Measurements from ENCODE around the gene SLC28A3.
A peak's percentile ranks its signal among the peaks of the same experiment; 100 is the strongest.

The SLC28A3 gene

GRCh38 chr9:84271921-84272556, 68.5 kb downstream of the SLC28A3 start:
- 79% methylated on average over 18 of the region's 19 CpGs for WGBS
- no peak overlapping the region for H3K9ac ChIP-seq (ENCODE audit: low read depth, low read length)
- no peaks in the 10 kb centered on the region for H3K9me3 ChIP-seq (ENCODE audit: insufficient read depth, low read depth, low read length)
- H3K27ac ChIP-seq (ENCODE audit: low read depth, low read length), result no peak overlapping the region
- H3K36me3 ChIP-seq (ENCODE audit: insufficient read depth, low read length), result no peaks in the 10 kb centered on the region
- peaks cover 20% of the 10 kb centered on the region for H3K4me1 ChIP-seq (ENCODE audit: insufficient read depth, low read length)
- peak overlapping the region; percentile 58 for H3K4me3 ChIP-seq (ENCODE audit: low read length)
- H3K27me3 ChIP-seq (ENCODE audit: insufficient read depth, low read length), result peaks cover 18% of the 10 kb centered on the region; the same call in 1 of the 2 replicates

DNA sequence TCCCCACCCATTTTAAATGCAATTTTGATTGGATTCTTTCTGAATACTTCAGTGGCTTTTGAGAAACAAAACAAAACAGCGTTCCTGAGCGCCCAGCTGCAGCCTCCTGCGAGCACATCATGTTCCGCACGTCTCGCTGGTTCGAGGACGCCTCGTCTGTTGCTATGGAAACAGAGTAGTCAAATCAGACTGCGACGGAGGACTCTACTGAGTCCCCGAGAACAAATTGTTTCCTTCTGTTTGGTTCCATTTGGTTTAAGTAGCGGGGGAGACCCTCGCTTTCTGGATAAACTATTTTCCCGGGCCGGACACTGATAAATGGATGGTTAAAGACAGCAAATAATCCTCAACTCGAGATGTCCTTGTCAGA, 69.0 kb downstream of the SLC28A3 start:
- Histone ChIP-seq H3K4me3 (ENCODE audit: low read length) (peak overlapping the region; percentile 58), H3K36me3 (ENCODE audit: insufficient read depth, low read length) (no peaks in the 10 kb centered on the region), H3K9ac (ENCODE audit: low read depth, low read length) (no peak overlapping the region), H3K27ac (ENCODE audit: low read depth, low read length) (no peak overlapping the region), H3K4me1 (ENCODE audit: insufficient read depth, low read length) (peaks cover 15% of the 10 kb centered on the region), H3K27me3 (ENCODE audit: insufficient read depth, low read length) (peaks cover 18% of the 10 kb centered on the region; the same call in 1 of the 2 replicates), H3K9me3 (ENCODE audit: insufficient read depth, low read depth, low read length) (no peaks in the 10 kb centered on the region)
- 53% methylated on average over 17 of the region's 17 CpGs for WGBS

- H3K4me3 ChIP-seq (ENCODE audit: low read length), result peak overlapping the region; percentile 58
- no peak overlapping the region for H3K27ac ChIP-seq (ENCODE audit: low read depth, low read length)
- H3K4me1 ChIP-seq (ENCODE audit: insufficient read depth, low read length), result peaks cover 10% of the 10 kb centered on the region; the same call in 1 of the 2 replicates
- 64% methylated on average over 4 of the region's 9 CpGs for WGBS
- H3K9ac ChIP-seq (ENCODE audit: low read depth, low read length), result no peak overlapping the region
- H3K36me3 ChIP-seq (ENCODE audit: insufficient read depth, low read length), result no peaks in the 10 kb centered on the region
- H3K9me3 ChIP-seq (ENCODE audit: insufficient read depth, low read depth, low read length), result no peaks in the 10 kb centered on the region
- peaks cover 18% of the 10 kb centered on the region; the same call in 1 of the 2 replicates for H3K27me3 ChIP-seq (ENCODE audit: insufficient read depth, low read length)
Observed at GRCh38 chr9:84270847-84271530, 69.6 kb downstream of the SLC28A3 start.

GRCh38 chr9:84266087-84266561, 74.4 kb downstream of the SLC28A3 start:
- no peaks in the 10 kb centered on the region for H3K36me3 ChIP-seq (ENCODE audit: insufficient read depth, low read length)
- no peak overlapping the region for H3K27ac ChIP-seq (ENCODE audit: low read depth, low read length)
- no peaks in the 10 kb centered on the region; the same call in 1 of the 2 replicates for H3K4me1 ChIP-seq (ENCODE audit: insufficient read depth, low read length)
- H3K4me3 ChIP-seq (ENCODE audit: low read length), result no peak overlapping the region
- WGBS, result 74% methylated on average over 5 of the region's 5 CpGs
- H3K27me3 ChIP-seq (ENCODE audit: insufficient read depth, low read length), result no peaks in the 10 kb centered on the region
- no peaks in the 10 kb centered on the region for H3K9me3 ChIP-seq (ENCODE audit: insufficient read depth, low read depth, low read length)
- no peak overlapping the region for H3K9ac ChIP-seq (ENCODE audit: low read depth, low read length)

- 94% methylated on average over 3 of the region's 3 CpGs for WGBS
- H3K27ac ChIP-seq (ENCODE audit: low read depth, low read length), result no peak overlapping the region
- H3K27me3 ChIP-seq (ENCODE audit: insufficient read depth, low read length), result no peaks in the 10 kb centered on the region
- H3K9me3 ChIP-seq (ENCODE audit: insufficient read depth, low read depth, low read length), result no peaks in the 10 kb centered on the region
- no peaks in the 10 kb centered on the region for H3K36me3 ChIP-seq (ENCODE audit: insufficient read depth, low read length)
- H3K4me1 ChIP-seq (ENCODE audit: insufficient read depth, low read length), result no peaks in the 10 kb centered on the region
- no peak overlapping the region for H3K9ac ChIP-seq (ENCODE audit: low read depth, low read length)
- no peak overlapping the region for H3K4me3 ChIP-seq (ENCODE audit: low read length)
Observed at GRCh38 chr9:84264307-84265029, 76.1 kb downstream of the SLC28A3 start.

GRCh38 chr9:84261070-84261746, 79.3 kb downstream of the SLC28A3 start:
- no peaks in the 10 kb centered on the region for H3K27me3 ChIP-seq (ENCODE audit: insufficient read depth, low read length)
- no peaks in the 10 kb centered on the region for H3K4me1 ChIP-seq (ENCODE audit: insufficient read depth, low read length)
- WGBS, result 42% methylated on average over 12 of the region's 13 CpGs
- H3K9ac ChIP-seq (ENCODE audit: low read depth, low read length), result no peak overlapping the region
- H3K4me3 ChIP-seq (ENCODE audit: low read length), result no peak overlapping the region
- H3K36me3 ChIP-seq (ENCODE audit: insufficient read depth, low read length), result no peaks in the 10 kb centered on the region
- no peaks in the 10 kb centered on the region for H3K9me3 ChIP-seq (ENCODE audit: insufficient read depth, low read depth, low read length)
- no peak overlapping the region for H3K27ac ChIP-seq (ENCODE audit: low read depth, low read length)

- no peak overlapping the region for H3K27ac ChIP-seq (ENCODE audit: low read depth, low read length)
- WGBS, result 65% methylated on average over 9 of the region's 9 CpGs
Observed at GRCh38 chr9:84258371-84258770, 82.2 kb downstream of the SLC28A3 start.

GRCh38 chr9:84255696-84256095, 84.9 kb downstream of the SLC28A3 start:
- Histone ChIP-seq H3K27me3 (ENCODE audit: insufficient read depth, low read length) (no peaks in the 10 kb centered on the region), H3K27ac (ENCODE audit: low read depth, low read length) (no peak overlapping the region), H3K36me3 (ENCODE audit: insufficient read depth, low read length) (no peaks in the 10 kb centered on the region), H3K9ac (ENCODE audit: low read depth, low read length) (no peak overlapping the region), H3K4me3 (ENCODE audit: low read length) (no peak overlapping the region), H3K9me3 (ENCODE audit: insufficient read depth, low read depth, low read length) (no peaks in the 10 kb centered on the region), H3K4me1 (ENCODE audit: insufficient read depth, low read length) (no peaks in the 10 kb centered on the region)
- WGBS, result 76% methylated on average over 4 of the region's 4 CpGs

More at GRCh38 chr9:84258371-84258770, 82.2 kb downstream of the SLC28A3 start:
- H3K4me1 ChIP-seq (ENCODE audit: insufficient read depth, low read length), result no peaks in the 10 kb centered on the region
- no peak overlapping the region for H3K4me3 ChIP-seq (ENCODE audit: low read length)
- no peaks in the 10 kb centered on the region for H3K9me3 ChIP-seq (ENCODE audit: insufficient read depth, low read depth, low read length)
- no peaks in the 10 kb centered on the region for H3K36me3 ChIP-seq (ENCODE audit: insufficient read depth, low read length)
- H3K27me3 ChIP-seq (ENCODE audit: insufficient read depth, low read length), result no peaks in the 10 kb centered on the region
- H3K9ac ChIP-seq (ENCODE audit: low read depth, low read length), result no peak overlapping the region

DNA sequence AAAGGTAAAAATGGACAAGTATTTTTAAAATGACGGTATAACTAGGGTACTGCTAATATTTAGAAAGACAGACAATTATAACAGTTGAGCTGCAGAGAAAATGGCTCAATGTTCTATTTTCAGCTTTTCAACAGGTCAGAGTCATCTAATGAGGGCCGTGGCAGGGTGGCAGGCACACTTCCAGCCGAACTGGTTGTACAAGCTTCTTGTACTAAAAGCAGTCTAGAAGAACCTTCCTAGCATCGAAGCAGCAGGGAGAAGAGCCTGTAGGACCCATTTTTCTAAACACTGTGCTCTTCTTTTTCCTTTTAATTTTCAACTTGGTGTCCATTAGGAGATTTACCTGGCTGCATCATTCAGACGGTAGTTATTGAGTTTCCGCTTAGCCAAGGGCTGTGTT, 85.6 kb downstream of the SLC28A3 start:
- WGBS, result 95% methylated on average over 6 of the region's 6 CpGs
- Histone ChIP-seq H3K27me3 (ENCODE audit: insufficient read depth, low read length) (no peaks in the 10 kb centered on the region), H3K27ac (ENCODE audit: low read depth, low read length) (no peak overlapping the region), H3K9me3 (ENCODE audit: insufficient read depth, low read depth, low read length) (no peaks in the 10 kb centered on the region), H3K36me3 (ENCODE audit: insufficient read depth, low read length) (no peaks in the 10 kb centered on the region), H3K4me1 (ENCODE audit: insufficient read depth, low read length) (no peaks in the 10 kb centered on the region), H3K4me3 (ENCODE audit: low read length) (no peak overlapping the region), H3K9ac (ENCODE audit: low read depth, low read length) (no peak overlapping the region)

- Histone ChIP-seq H3K4me3 (ENCODE audit: low read length) (no peak overlapping the region), H3K27ac (ENCODE audit: low read depth, low read length) (no peak overlapping the region), H3K27me3 (ENCODE audit: insufficient read depth, low read length) (no peaks in the 10 kb centered on the region), H3K4me1 (ENCODE audit: insufficient read depth, low read length) (no peaks in the 10 kb centered on the region), H3K9ac (ENCODE audit: low read depth, low read length) (no peak overlapping the region), H3K9me3 (ENCODE audit: insufficient read depth, low read depth, low read length) (no peaks in the 10 kb centered on the region), H3K36me3 (ENCODE audit: insufficient read depth, low read length) (no peaks in the 10 kb centered on the region)
- 91% methylated on average over 6 of the region's 7 CpGs for WGBS
Observed at GRCh38 chr9:84251921-84252320, 88.6 kb downstream of the SLC28A3 start.

Measured in HUES64 (cell line).